ENCODE results near the gene METTL2B.
"Not testable (repeated sequence)": the region's sequence is repeated elsewhere in the genome, so short reads cannot be mapped to it uniquely, and the experiment has no call there.

Gene METTL2B

DNA sequence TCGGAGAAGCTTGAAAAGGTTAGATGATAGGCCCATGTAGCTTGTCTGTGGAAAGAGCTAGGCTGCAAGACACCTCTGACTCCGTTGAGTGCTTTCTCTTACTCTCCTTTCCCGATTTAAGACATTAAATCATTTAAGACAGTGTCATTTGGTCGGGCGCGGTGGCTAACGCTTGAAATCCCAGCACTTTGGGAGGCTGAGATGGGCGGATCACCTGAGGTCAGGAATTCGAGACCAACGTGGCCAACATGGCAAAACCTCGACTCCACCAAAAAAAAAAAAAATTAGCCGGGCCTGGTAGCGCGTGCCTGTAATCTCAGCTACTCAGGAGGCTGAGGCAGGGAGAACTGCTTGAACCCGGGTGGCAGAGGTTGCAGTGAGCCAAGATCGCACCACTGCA lies 52.6 kb downstream of the METTL2B start:
- DNase-seq: not testable (repeated sequence)

GRCh38 chr7:128530121-128530854 lies 53.7 kb downstream of the METTL2B start:
- DNase-seq: not testable (repeated sequence)

DNA sequence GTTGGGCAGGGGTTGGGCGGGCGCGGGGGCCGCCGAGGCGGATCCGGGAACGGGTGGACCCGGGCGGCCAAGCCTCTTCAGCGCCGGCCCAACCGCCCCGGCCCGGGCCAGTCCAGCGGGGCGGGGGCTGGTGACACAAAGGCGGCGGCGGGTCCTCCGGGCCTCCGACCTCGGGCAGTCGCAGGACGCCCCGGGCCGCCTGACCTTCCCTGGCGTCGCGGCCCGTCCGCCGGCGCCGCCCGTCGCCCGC lies 54.2 kb downstream of the METTL2B start:
- DNase-seq: no peak

DNA sequence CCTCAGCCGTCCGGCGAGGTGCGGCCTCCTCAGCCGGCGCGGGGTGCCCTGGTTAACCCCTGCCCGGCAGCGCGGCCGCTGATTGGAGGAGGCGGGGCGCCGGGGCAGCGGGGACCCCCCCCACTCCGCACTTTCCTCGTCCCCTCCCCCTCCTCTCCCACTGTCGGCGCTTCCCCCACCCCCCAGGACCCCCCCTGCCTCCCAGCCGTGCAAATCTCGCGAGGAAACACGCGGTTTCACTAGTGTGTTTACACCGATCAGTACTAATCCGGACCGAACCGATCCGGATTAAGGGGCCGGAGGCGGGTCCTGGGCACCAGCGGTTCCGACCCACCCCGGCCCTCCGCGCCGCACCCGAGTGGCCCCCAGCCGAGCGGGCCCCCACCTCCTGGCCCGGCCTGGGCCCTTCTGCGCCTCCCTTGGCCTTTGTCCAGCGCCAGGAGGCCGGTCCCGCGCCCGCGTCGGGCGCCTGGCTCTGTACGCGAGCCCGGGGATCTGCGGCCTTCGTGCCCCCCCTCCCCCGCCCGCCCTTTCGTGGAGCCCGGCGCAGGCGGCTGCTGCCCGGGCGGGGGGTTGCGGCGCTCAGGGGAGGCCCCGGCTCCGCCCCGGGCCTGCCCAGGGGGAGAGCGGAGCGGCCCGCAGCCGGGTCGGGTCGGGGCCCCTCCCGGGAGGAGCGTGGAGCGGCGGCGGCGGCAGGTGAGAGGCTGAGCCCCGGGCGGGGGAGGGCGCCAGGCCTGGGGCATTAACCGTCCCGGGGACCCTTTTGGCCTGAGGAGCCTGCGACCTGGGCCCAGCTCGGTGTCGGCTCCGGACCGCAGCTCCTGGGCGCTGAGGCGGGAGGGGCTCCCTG lies 54.8 kb downstream of the METTL2B start:
- peak; percentile 39 for DNase-seq

DNA sequence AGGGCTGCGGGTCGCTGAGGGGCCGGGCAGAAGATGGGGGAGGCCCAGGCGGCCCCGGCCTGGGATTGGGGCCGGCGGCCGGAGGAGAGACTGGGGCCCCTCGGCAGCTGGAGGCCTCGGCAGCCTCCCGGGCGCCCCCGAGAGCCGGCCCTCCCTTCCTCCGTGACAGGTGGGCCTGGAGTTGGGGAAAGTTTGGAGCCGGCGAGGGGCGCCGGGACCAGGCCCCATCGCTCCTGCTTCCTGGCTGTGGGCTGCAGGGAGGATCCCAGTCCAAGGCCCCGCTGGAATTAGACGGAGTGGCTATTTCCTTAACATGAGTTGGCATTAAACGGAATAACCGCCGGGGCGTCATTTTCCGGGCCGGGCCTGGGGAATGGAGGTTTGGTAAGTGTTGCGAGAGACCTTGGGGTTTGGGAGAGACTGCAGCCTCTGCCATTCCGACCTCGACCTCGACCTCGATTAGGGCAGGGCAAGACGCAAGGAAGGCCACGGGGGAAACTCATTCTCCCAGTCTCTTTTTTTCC lies 55.5 kb downstream of the METTL2B start:
- not testable (repeated sequence) for DNase-seq

GRCh38 chr7:128532956-128533355 lies 56.4 kb downstream of the METTL2B start:
- not testable (repeated sequence) for DNase-seq

- not testable (repeated sequence) for DNase-seq
These were observed 60.9 kb downstream of the METTL2B start for GRCh38 chr7:128537410-128537809.

DNA sequence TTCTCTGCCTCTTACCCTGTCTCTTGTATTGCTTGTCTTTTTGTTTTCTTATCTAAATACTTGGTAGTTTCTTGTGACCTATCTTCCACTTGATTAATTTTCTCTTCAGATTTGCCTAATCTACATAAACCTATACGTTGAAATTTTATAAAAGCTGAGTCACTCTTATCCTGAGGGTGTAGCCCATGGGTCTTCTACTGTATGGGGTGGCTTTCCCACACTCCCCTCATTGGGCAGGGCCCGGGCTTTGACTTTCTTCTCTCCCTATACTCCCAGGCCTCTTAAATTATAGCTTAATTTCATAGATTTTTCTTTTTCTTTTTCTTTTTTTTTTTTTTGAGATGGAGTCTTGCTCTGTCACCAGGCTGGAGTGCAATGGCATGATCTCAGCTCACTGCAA lies 66.0 kb downstream of the METTL2B start:
- not testable (repeated sequence) for DNase-seq

DNA sequence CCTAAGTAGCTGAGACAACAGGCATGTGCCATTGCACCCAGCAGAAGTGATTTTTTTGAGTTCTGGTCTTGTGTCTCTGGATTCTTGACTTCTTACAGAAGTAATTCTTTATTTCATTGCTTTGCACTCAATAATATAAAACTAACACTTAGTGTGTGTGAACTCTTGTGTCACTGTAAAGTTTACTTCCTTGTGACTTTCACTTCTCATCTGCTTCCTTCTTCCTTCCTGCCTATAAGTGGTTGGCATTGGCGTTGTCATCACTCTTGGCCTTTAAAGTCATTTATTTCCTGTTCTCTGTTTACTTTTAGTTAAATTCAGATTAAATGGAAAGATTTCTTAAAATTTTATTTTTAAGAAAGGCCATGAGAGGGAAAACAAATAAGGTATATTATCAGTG lies 66.8 kb downstream of the METTL2B start:
- DNase-seq: not testable (repeated sequence)

- DNase-seq: not testable (repeated sequence)
These were observed 69.8 kb downstream of the METTL2B start for GRCh38 chr7:128546319-128546851.

DNA sequence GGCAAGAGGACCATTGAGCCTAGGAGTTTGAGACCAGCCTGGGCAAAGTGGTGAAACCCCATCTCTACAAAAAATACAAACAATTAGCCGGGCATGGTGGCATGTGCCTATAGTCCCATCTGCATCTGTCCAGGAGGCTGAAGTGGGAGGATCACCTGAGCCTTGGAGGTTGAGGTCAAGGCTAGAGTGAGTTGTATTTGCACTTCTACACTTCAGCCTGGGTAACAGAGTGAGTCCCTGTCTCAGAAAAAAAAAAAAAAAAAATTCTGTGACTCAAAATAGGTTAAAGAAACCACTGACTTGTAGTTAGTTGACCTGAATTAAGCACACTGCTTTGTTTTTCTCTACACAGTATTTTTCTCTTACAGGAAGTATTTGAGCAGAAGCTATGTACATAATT lies 74.4 kb downstream of the METTL2B start:
- no peak for DNase-seq

GRCh38 chr7:128554394-128554793 lies 77.8 kb downstream of the METTL2B start:
- not testable (repeated sequence) for DNase-seq
